NCI-H2171 (cell line): ENCODE data around the gene FAM240A.
"Not testable (repeated sequence)": the region's sequence is repeated elsewhere in the genome, so short reads cannot be mapped to it uniquely, and the experiment has no call there.

Experiments used
- DNase-seq: peaks from one replicate; lab custom pipeline; 2025; lab: John Stamatoyannopoulos, UW

Gene FAM240A

DNA sequence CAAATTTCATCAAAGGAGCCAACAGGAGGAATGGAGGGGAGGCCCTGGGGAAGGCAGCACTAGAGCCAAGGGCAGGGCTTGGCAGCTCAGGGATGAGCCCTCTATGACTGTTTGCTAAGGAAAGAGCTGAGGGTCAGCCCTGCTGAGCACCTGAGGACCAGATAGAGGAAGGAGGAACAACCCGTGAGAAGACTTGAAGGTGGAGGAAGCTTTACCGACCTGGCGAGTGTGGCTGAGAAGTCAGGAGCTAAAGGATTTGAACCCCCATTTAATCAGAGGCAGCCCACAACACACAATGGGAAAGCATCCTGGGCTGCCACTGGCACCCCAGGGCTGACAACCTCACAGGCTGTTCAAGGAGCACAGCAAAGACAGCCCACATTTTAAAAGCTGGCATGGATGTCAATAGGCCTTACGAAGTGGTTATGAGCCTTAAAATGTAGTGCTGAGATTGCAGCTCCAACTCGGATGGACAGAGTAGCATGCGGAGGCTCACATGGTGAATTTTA is 25.5 kb upstream of the FAM240A start:
- DNase-seq, result no peak

DNA sequence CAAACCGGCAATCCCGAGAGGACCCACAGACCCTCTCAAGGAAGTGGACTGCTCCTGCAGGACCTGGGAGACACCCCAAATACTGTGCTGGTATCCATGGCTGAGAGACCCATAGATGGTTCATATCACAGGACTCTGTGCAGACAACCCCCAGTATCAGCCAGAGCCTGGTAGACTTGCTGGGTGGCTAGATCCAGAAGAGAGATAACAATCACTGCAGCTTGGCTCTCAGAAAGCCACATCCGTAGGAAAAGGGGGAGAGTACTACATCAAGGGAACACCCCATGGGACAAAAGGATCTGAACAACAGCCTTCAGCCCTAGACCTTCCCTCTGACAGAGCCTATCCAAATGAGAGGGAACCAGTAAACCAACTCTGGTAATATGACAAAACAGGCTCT is 25.1 kb upstream of the FAM240A start:
- DNase-seq, result not testable (repeated sequence)

DNA sequence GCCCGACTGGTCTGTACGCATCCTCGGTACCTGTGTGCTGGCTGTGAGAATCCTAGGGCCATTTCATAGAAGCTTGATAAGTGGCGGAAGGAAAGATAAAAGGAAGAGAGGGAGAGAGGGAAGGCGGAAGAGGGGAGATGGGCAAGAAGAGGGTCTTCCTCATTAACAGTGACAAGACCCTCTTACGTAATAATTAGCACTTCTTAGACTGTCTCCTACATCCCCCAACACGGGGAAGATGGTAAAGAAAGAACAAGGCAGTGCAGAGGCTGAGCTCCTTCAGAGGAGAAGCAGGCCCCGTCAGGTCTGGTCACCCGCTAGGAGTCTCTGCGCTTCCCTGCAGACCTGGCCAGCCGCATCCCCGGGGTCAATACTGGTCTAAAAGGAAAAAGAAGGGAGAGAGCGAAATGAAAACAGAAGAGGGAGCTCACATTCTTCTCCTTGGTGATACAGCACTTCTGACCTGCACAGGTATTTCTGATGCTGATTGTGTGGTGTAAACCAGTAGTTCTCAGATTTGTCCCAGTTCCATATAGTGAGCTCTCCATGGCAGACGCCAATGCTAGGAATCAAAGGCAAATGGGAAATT is 19.0 kb upstream of the FAM240A start:
- no peak for DNase-seq

- DNase-seq, result no peak
Measured at GRCh38 chr3:46593979-46594378, 18.3 kb upstream of the FAM240A start.

- DNase-seq, result no peak
Measured at GRCh38 chr3:46594723-46595122, 17.6 kb upstream of the FAM240A start.

GRCh38 chr3:46595819-46596314 is 16.5 kb upstream of the FAM240A start:
- no peak for DNase-seq

DNA sequence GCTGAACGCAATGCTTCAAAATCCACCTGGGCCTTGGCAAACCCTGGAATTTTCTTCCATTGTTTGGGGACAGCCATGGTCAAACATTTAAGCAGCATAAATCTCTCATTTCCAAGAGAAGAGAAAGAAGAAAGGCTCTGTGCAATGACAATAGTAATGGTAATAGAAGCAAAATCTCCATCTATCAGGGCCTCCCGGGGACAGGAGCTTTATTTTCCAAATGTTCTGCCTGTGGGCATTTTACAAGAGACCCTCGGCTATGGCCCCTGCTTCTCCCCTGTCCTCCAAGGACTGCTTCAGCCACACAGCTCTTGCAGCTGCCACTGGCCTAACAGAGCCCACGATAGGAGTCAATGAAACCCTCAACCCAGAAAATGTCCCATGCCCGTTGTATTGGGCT is 12.7 kb upstream of the FAM240A start:
- DNase-seq, result no peak

DNA sequence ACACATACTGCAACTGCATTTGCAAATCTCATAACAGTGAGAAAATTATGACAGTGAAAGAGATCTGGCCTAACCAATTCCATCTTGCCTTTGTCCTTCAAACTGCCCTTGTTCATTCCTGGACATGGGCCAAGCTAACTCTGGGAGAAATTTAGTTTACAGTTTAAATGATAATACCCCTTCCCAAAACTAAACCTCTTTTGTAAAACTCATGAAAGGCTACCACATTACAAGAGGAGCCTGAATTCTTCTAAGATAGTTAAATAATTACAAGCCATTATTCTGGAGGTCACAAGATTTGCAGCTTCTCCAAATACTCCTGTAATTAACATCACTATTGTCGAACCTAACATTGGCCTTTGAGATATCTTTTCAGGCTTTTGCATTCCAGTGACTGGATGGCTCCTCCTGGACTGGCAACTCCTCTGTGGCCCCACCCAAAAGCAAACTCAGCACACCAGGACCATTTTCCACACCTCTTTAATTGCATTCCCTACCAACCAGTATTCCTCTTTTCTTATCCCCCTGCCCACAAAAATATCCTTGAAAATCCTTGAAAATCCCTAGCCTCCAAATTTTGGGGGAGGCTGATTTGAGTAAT is 8.8 kb upstream of the FAM240A start:
- DNase-seq, result no peak

DNA sequence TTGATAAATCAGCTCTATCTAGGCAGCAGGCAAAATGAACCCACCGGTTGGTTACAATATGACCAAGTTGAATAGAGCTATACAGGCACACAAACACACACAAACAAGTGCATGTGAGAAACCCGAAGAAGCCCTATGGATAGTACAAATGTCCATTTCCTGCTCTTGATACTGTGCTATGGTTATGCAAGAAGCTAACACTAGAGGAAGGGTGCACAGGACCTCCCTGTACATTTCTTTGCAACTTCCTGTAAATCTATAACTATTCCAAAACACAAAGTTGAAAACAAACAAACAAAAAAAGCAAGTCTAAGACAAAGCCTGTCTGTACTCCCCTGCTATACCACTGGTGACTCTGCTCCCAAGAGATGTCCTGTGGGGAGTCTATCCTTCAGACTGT is 8.2 kb upstream of the FAM240A start:
- DNase-seq, result no peak

- no peak for DNase-seq
Measured at GRCh38 chr3:46607603-46608028, 4.7 kb upstream of the FAM240A start.

DNA sequence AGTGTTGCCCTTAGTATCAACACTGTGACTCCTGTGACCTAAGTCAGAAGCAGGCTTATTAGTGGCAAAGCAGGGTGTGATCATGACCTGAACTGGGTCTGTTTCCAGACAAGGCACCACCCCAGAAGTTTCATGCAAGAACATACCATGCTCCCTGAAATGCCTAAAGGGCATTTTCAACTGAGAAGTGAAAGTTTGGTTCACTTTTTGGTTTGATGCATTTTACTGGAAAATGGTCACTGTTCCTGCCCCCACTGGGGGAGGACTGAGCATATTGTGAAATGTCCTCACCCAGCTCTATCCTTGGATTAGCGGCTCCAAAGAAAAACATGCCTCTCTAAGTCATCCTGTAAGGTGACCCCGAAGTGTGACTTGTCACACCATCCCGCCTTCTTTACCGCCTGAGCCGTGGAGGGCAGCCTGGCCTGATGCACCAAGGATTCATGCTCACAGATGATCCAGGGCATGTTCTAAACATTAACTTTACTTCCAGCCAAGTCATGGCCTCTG is 3.1 kb upstream of the FAM240A start:
- no peak for DNase-seq

DNA sequence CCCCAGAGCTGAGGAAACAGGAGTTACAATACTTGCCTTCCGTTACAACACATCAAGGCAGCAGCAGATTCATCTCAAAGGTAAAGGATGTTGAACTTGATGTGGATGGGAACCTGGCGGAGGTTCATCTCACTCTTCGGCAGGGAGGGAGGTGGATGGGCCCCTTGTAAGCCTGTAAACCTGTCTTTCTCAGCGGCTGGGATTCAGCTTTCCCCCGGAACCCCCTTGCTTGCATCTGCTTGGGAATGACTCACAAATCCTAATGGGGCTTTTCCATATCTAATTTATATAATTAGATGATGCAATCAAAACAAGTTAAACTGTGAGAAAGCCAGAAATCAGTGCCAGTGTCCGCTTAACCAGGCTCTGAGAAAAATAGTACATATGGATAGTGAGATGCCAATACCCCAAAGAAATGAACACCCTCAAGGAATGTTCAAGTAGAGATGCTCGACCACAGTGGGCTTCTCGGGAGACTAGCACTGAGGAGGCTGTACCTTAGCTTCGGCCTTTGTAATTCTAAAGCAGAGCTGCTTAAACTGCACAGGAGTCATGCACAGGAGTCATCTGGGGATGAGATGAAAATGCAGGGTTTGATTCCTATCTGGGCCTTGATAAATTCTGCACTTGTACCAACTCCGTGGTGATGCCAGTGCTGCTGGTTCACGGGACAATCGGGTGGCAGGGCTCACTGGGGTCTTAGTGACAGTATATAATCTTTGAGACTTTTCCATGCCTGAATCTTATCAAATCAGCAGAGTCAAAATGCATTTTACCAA is 2.2 kb upstream of the FAM240A start:
- no peak for DNase-seq

DNA sequence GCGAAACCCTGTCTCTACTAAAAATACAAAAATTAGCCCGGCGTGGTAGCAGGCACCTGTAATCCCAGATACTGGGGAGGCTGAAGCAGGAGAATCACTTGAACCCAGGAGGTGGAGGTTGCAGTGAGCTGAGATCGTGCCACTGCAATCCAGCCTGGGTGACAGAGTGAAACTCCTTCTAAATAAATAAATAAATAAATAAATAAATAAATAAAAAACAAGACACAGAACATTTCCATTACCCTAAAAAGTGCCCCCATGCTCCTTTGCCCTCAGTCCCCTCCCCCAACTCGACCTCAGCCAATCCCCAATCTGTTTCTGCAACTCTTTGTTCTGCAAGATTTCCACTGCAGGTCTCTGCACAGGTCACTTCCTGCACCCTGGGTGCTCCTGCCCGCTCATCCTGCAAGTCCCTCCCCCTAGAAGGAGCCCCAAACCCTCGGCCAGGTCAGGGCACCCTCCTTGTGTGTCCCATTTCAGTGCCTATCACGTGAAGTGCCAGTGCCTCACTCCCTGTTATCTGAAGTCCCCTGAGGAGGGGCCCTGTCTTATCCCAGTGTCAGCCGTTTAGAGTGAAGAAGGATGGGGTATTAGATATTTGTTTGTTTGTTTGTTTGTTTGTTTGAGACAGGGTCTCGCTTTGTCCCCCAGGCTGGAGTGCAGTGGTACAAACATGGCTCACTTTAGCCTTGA is 1.1 kb downstream of the FAM240A start:
- no peak for DNase-seq

DNA sequence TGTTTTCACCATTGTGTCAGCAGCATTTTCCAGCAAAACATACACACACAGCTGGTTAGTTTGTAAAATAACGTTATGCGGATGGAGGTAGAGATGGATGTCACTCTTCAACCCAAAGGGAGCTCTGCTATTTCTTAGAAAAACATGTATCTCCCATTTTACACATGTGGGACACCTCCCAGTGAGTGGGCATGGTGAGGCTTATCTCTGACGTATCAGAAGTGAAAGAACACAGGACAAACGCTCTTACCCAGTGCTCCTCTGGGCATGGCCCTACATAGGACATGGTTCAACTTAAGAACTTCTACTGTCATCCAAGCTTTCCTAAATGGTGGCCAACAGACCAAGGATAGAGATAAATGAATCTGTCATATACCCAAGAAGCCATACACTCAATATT is 2.1 kb downstream of the FAM240A start:
- DNase-seq, result no peak

GRCh38 chr3:46615050-46615775 is 2.9 kb downstream of the FAM240A start:
- no peak for DNase-seq

- no peak for DNase-seq
Measured at GRCh38 chr3:46615976-46616375, 3.7 kb downstream of the FAM240A start.

- DNase-seq, result no peak
Measured at GRCh38 chr3:46617941-46618340, 5.6 kb downstream of the FAM240A start.

DNA sequence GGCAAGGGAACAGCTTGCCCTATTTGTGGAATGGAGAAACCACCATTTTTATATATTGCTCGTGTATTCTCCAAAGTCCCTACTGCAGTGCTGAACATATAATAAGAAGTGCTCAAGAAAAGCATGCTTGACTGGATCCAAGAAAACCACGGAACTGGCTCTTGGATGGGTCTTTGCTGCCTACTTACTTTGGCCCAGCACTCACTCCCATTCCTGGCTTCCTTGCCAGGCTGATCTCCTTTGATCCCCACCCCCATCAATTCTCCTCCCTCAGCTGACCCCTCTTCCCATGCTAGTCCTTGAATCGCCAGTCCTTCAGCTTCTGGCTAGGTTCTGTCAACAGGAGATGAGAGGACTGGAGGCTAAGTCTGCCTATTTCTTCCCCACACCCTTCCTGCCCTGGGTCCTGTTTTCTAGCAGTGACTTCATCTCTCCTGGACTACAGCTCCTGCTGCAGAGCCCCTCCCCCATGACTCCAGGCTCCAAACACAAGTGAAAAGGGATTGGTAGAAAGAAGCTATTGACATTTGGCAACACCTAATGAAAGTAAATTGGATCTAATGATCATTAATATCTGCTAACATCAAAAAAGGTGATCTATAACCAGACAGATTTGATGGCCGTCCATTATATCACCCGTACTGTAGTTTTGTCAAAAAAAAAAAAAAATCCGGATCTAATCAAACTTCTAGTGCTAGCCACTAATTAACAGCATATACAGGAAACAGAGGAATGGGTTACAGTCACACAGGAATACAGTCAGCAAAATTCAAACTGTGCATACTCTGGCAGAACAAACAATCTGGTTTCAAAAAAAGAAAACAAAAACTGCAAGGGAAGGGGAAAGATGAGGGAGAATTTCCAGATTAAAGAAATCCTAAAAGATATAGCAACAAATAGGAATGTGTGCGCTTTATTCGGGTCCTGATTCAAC is 7.8 kb downstream of the FAM240A start:
- no peak for DNase-seq

GRCh38 chr3:46624533-46624932 is 12.2 kb downstream of the FAM240A start:
- no peak for DNase-seq

DNA sequence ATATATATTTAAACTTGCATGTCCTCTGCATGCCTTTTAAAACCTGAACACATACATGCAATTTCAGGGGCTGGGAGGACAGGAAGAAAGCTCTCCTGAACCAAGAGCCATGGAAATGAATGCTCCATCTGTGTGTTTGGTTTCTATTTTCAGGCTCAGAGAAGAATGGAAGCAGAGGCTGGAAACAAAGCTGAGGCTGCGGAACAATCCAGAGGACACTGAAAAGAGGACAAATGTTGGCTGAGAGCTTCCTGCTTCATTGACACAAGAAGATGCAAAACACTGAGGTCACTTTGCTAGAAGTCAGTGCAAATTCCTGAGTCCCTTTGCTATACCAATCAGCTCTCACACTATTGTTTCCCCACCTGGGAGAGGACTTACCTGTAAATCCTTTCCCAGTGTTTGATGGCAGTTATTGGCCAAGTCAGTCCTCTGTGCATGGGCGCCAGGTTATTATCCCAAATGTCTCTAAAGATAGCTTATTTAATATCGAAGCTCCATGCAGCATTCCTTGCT is 12.7 kb downstream of the FAM240A start:
- DNase-seq, result no peak
